Prostate gland (tissue), 2 donors: ENCODE results near the gene CYS1. TPM values are rescaled to one million over a fixed set of nuclear protein-coding genes. Genes with fewer than 3 reads are reported as not detected.

Experiments
- DNase-seq: peaks from one replicate; pipeline ENCODE4 v3.0.0-alpha.2; 2019; ENCODE audit warnings: low spot score
- H3K27ac ChIP-seq, 2 donors: fragments of 200-600 bp; sonication (generic); 2 replicates each; pipeline ENCODE4 v1.5.1; 2017 to 2019
- H3K27me3 ChIP-seq: fragments of 200-600 bp; sonication (generic); replicated peaks from 2 replicates; pipeline ENCODE4 v1.5.1; 2019; ENCODE audit not compliant: insufficient read depth
- H3K36me3 ChIP-seq, 2 donors: fragments of 200-600 bp; sonication (generic); 1 replicate in 1 of 2; 2 replicates in 1 of 2; pipeline versions ENCODE4 v1.5.1 to v1.8.1; 2017 to 2019
- H3K4me1 ChIP-seq: fragments of 200-600 bp; sonication (generic); replicated peaks from 2 replicates; pipeline ENCODE4 v1.5.1; 2019
- H3K4me3 ChIP-seq, 2 donors: fragments of 200-600 bp; sonication (generic); 2 replicates each; pipeline ENCODE4 v1.5.1; 2017 to 2019
- H3K9me3 ChIP-seq: fragments of 200-600 bp; sonication (generic); 2 replicates; pipeline ENCODE4 v1.5.1; 2017
- CTCF ChIP-seq, 4 experiments: fragments of 200-600 bp in 2 of 4; fragments of 450-650 bp in 2 of 4; sonication (generic) in 2 of 4; IDR thresholded peaks; 1 replicate in 3 of 4; 2 replicates in 1 of 4; pipeline ENCODE4 v1.5.1; 2016 to 2019; ENCODE audit warnings: antibody characterized with exemption in 4 of 4, mild to moderate bottlenecking in 2 of 4, moderate library complexity in 2 of 4
- POLR2A ChIP-seq: fragments of 450-650 bp; IDR thresholded peaks from one replicate; pipeline ENCODE4 v1.6.1; 2016; ENCODE audit warnings: antibody characterized with exemption, mild to moderate bottlenecking
- POLR2AphosphoS5 ChIP-seq: sonication (generic); formaldehyde crosslinking; IDR thresholded peaks from one replicate; pipeline ENCODE4 v1.6.1; 2017; ENCODE audit warnings: antibody characterized with exemption
- WGBS: methylation state at CpG from one replicate; pipeline ENCODE4 v1.1.5; 2018; 5-methylcytosine and 5-hydroxymethylcytosine counted together
- intact Hi-C: fragments of 100-400 bp; cut with DNase I; formaldehyde crosslinking; loops from one replicate; pipeline ENCODE4 v1.14.2; 2022
- total RNA-seq, 2 donors: library from RNA; depleted of rRNA; stranded (reverse); fragments of >200 nt; gene quantifications; one replicate each; pipeline ENCODE4 v1.1.0, GENCODE V29; 2016

Gene CYS1
- total RNA-seq, 2 donors from 2014 or later = 1.5 to 5.2 TPM

- WGBS = 89% methylated on average over 16 of the region's 16 CpGs
- no peak overlapping the region for H3K4me3 ChIP-seq
- H3K36me3 ChIP-seq = no peaks in the 10 kb centered on the region
- no peaks in the 10 kb centered on the region for H3K9me3 ChIP-seq
- no peak overlapping the region for H3K27ac ChIP-seq
- no peaks in the 10 kb centered on the region for H3K4me1 ChIP-seq
- DNase-seq = no peak
- no peaks in the 10 kb centered on the region for H3K27me3 ChIP-seq
- TF ChIP-seq POLR2AphosphoS5 (no peak), POLR2A (no peak), CTCF (IDR thresholded peaks at IDR 0.05) (no peak)
- intact Hi-C loops = no loop called here
Observed at GRCh38 chr2:10052216-10052615, 28.0 kb downstream of the CYS1 start.

- H3K36me3 ChIP-seq = no peaks in the 10 kb centered on the region
- H3K4me3 ChIP-seq = no peak overlapping the region
- DNase-seq = no peak
- no peak overlapping the region for H3K27ac ChIP-seq
- peak; percentile 31 to 64 (median 48) for TF ChIP-seq CTCF (IDR thresholded peaks at IDR 0.05)
- TF ChIP-seq POLR2A = no peak
- 45% methylated on average over 10 of the region's 10 CpGs for WGBS
- no peaks in the 10 kb centered on the region for H3K9me3 ChIP-seq
- no peaks in the 10 kb centered on the region for H3K4me1 ChIP-seq
- no peaks in the 10 kb centered on the region for H3K27me3 ChIP-seq
- intact Hi-C loops = loop anchor here (2.0 to 5.0 kb wide), 2 partner anchors 64 to 416 kb away; partner anchors contain the start of gene YWHAQ
Observed at GRCh38 chr2:10048501-10049171, 31.6 kb downstream of the CYS1 start.

- H3K27ac ChIP-seq = peak overlapping the region in 1 of 2 donors; percentile 37
- 91% methylated on average over 15 of the region's 15 CpGs for WGBS
- no peak for DNase-seq
- H3K4me3 ChIP-seq = no peak overlapping the region
- no peaks in the 10 kb centered on the region for H3K4me1 ChIP-seq
- no peak for TF ChIP-seq POLR2A
- TF ChIP-seq POLR2AphosphoS5 = no peak
- TF ChIP-seq CTCF (IDR thresholded peaks at IDR 0.05) = no peak
- no peaks in the 10 kb centered on the region for H3K27me3 ChIP-seq
- intact Hi-C loops = loop anchor here (2.0 to 5.0 kb wide), 3 partner anchors 63 to 416 kb away; partner anchors contain the start of gene YWHAQ
- no peaks in the 10 kb centered on the region for H3K36me3 ChIP-seq
- H3K9me3 ChIP-seq = no peaks in the 10 kb centered on the region
Observed at GRCh38 chr2:10047616-10048500, 32.4 kb downstream of the CYS1 start.

GRCh38 chr2:10046931-10047330 is 33.3 kb downstream of the CYS1 start:
- Histone ChIP-seq H3K4me1 (no peaks in the 10 kb centered on the region), H3K27me3 (no peaks in the 10 kb centered on the region), H3K4me3 (no peak overlapping the region), H3K36me3 (no peaks in the 10 kb centered on the region), H3K27ac (peak overlapping the region in 1 of 2 donors; percentile 37), H3K9me3 (no peaks in the 10 kb centered on the region)
- no peak for DNase-seq
- intact Hi-C loops = loop anchor here (2.0 to 5.0 kb wide), 2 partner anchors 232 to 415 kb away; partner anchors contain the start of gene YWHAQ
- 61% methylated on average over 7 of the region's 7 CpGs for WGBS
- TF ChIP-seq POLR2A = no peak
- no peak for TF ChIP-seq POLR2AphosphoS5
- no peak for TF ChIP-seq CTCF (IDR thresholded peaks at IDR 0.05)
